Measurements from ENCODE around the gene CSHL1.
A peak's percentile ranks its signal among the peaks of the same experiment; 100 is the strongest.

The CSHL1 gene

DNA sequence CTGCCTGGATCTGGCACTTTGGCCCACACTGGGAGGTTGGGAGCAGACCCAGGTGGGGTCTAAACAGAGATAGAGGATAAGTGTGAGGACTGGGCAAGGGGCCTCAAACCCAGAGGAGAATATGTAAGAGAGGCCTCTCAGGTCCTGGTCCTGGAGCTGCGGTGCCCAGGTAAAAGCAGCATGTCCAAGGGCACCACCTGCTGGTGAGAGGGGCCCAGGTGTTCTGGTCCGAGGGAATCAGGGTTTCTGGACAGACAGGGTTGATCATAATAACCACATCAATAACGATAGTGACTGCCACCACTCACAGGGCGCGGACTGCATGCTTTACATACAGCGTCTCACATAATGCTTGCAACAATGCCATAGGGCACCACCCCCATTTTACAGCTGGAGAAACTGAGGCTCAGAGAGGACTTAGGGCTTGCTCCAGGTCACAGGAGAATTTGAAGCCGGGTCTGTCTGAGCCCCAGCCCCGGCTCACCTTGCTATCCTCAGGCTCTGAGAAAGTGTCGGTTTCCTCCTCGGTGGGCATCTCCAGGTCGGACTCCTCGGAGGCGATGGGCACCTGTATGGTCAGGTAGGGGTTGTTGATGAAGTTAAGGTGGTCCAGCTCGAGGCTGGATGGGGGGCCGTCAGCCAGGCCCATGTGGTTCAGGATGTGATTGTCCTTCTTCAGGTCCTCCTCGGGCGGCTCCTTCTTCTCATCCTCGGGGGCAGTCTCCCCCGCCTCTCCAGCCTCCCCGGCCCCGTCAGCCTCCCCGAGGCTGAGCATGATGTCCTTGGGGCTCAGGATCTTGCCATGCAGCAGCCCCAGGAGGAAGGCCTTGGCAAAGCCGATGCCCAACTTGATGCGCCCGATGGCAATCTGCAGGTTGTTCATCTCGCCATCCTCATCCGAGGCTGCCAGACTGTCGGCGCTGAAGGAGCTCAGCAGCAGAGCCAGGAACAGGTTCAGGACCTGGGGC is 40.2 kb upstream of the CSHL1 start:
- no peak overlapping the region for H3K27ac ChIP-seq
- no peak for TF ChIP-seq ZFX (IDR thresholded peaks at IDR 0.05)
- peak; percentile 92 for TF ChIP-seq CTCF (conservative IDR thresholded peaks at IDR 0.05)

DNA sequence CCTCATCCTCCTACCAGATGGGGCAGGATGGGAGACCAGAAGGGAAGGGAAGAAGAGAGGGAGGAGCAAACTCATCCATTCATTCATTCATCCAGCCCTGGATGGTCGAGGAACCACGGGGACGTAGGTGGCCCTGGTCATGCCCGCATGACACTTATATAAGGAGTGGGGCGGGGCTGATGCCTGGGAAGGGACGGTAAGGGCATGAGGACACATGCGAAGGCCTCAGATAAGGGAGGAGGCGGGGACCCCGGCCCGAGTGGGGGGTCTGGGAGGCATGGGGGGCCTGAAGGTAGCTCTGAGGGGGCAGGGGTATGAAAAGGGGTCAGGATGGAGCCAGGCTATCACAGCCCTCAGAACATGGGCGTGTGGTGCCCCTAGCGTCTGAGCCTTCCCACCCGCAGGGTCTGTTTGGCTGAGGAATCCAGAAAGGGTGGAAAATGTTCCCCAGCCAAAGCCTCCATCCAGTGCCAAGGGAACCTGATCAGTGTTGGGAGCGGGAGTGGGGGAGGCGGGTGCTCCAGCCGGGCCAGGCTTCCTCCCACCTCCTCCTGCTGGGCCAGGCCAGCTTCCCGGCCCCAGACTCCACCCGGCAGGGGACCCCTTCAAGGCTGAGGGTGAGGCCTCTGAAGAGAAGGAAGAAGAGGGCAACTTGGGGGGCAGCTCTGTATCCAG is 38.7 kb upstream of the CSHL1 start:
- TF ChIP-seq CTCF (conservative IDR thresholded peaks at IDR 0.05) (no peak), ZFX (IDR thresholded peaks at IDR 0.05) (no peak)
- no peak overlapping the region for H3K27ac ChIP-seq

DNA sequence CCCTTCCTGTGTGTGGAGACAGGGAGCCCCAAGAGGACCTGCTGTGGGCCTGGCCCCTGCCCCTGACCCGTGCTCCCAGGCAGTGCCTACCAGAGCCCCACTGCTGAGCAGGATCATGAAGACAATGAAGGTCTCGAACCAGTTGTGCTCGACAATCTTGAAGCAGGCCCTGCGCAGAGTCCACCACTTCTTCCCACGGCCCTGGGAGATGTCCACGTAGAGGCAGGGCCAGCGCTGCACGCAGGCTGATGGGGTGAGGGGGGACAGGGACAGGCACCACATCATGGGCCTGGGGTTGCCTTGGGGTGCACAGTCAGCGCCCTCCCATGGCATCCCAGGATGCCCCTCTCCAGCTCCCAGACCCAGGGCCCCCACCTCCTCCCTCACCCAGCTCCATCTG is 37.5 kb upstream of the CSHL1 start:
- TF ChIP-seq ZFX (IDR thresholded peaks at IDR 0.05) (no peak), CTCF (conservative IDR thresholded peaks at IDR 0.05) (no peak)
- H3K27ac ChIP-seq, result no peak overlapping the region

GRCh38 chr17:63947711-63948330 is 36.8 kb upstream of the CSHL1 start:
- TF ChIP-seq ZFX (IDR thresholded peaks at IDR 0.05), result no peak
- no peak for TF ChIP-seq CTCF (conservative IDR thresholded peaks at IDR 0.05)

DNA sequence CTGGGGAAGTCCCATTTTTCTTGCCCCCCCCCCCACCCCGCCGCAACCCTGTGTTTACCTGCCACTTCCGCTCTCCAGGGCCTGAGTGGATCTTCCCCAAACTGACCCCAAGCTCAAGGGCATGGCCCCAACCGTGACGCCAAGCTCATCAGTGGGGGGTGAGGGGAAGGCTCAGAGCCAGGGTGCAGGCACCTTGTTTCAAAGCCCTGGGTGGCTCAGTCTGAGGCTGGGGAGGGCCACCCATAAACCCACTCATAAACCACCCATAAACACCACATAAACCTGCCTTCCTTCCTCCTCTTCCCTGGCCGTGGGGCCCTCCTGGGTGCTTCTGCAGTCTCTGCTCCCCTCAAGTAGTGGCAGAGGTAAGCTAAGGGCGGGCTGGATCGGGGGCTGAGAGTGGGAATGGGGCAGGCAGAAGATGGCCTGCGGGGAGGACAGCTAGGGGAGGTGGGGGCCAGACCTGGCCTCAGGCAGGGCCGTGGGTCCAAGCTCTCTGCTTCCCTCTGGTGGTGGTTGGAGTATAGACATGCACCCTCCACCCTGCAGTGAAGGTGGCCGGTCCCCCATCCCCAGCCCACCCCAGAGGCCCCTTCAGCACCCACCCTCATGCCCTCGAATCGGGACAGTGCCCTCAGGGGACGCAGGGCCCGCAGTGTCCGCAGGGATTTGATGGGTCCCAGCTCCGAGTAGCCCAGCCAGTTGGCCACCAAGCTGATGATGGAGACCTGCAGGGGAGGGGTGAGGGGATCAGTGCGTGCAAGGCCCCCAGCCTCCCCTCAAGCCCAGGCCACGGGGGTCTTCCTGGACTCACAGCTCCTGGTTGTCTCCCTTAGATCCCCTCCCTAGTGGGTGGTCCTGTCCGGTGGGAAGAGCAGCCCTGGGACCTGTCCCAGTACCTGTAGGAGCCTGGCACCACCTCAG is 35.6 kb upstream of the CSHL1 start:
- no peak overlapping the region for H3K27ac ChIP-seq

More at GRCh38 chr17:63947711-63948330, 36.8 kb upstream of the CSHL1 start:
- no peak overlapping the region for H3K27ac ChIP-seq

More for the DNA sequence above, 35.6 kb upstream of the CSHL1 start:
- TF ChIP-seq ZFX (IDR thresholded peaks at IDR 0.05), result no peak
- peak; percentile 86 for TF ChIP-seq CTCF (conservative IDR thresholded peaks at IDR 0.05)

All from C4-2B (cell line).